ENCODE measurements around the gene UFM1.

DNA sequence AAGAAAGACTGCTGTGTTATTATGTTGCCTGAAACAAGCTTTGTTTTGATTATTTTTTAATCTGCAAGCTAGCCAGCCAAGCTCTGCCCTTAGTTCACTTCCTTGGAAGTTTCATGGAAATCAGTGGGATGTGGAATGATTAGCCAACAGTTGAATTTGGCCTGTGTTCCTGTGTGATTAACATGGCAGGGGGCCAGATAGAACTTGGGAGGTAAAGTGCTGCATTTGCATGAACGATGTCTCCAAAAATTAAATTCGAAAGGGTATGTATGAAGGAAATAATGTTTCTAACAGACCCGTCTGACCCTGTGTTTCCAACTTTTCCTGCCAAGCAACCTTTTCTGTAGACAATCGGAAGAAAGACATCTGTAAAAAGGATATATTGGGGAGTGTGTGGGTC lies 32.2 kb downstream of the UFM1 start:
- no peak for TF ChIP-seq CTCF (IDR thresholded peaks at IDR 0.05 in 4 of 5, conservative IDR thresholded peaks at IDR 0.05 in 1 of 5)
- TF ChIP-seq POLR2A (IDR thresholded peaks at IDR 0.05) = no peak

Data from gastrocnemius medialis (tissue), 4 donors.